Esophagus (tissue), 2 donors: ENCODE data around the gene NPAS3. TPM values are rescaled to one million over a fixed set of nuclear protein-coding genes. Genes with fewer than 3 reads are reported as not detected.

Experiments used
- H3K27ac ChIP-seq, 2 donors: one replicate each; pipeline ENCODE4 v1.5.1; 2013; ENCODE audit warnings: low read depth in 2 of 2, mild to moderate bottlenecking in 2 of 2, inconsistent platforms in 1 of 2, low read length in 1 of 2, moderate library complexity in 1 of 2
- H3K27me3 ChIP-seq, 2 donors: one replicate each; pipeline ENCODE4 v1.6.1; 2013; ENCODE audit warnings: low read length in 2 of 2, control low read depth in 1 of 2, mild to moderate bottlenecking in 1 of 2; ENCODE audit not compliant: insufficient read depth in 2 of 2, control insufficient read depth in 1 of 2
- H3K36me3 ChIP-seq, 2 donors: one replicate each; pipeline ENCODE4 v1.6.1; 2013; ENCODE audit warnings: low read length in 1 of 2; ENCODE audit not compliant: control insufficient read depth in 2 of 2, insufficient read depth in 2 of 2
- H3K4me1 ChIP-seq, 2 donors: one replicate each; pipeline ENCODE4 v1.6.1; 2013; ENCODE audit warnings: low read length in 1 of 2; ENCODE audit not compliant: control insufficient read depth in 2 of 2, insufficient read depth in 2 of 2
- H3K4me3 ChIP-seq, 2 donors: one replicate each; pipeline ENCODE4 v1.5.1; 2013; ENCODE audit warnings: low read length in 2 of 2, mild to moderate bottlenecking in 2 of 2, low read depth in 1 of 2, moderate library complexity in 1 of 2
- H3K9me3 ChIP-seq, 2 donors: one replicate each; pipeline ENCODE4 v1.6.1; 2013; ENCODE audit warnings: mild to moderate bottlenecking in 2 of 2, low read depth in 1 of 2, low read length in 1 of 2, moderate library complexity in 1 of 2; ENCODE audit not compliant: control insufficient read depth in 2 of 2, insufficient read depth in 1 of 2
- WGBS, 2 donors: extraction: QIAGEN DNeasy Blood & Tissue Kit; methylation state at CpG; one replicate each; pipeline ENCODE4 v1.1.7; 2013; 5-methylcytosine and 5-hydroxymethylcytosine counted together
- polyA plus RNA-seq, 2 donors: library from polyadenylated mRNA; stranded (reverse); fragments of 200-250 nt; gene quantifications; one replicate each; pipeline ENCODE4 v1.2.3, GENCODE V29; 2013
- donor health status: healthy with polysubstance abuse.
- donor health status: Bipolar disorder and iron deficiency.

NPAS3 gene
- polyA plus RNA-seq, 2 donors, result 0.08 to 0.13 TPM

GRCh38 chr14:32977913-32978312, 39.2 kb downstream of the NPAS3 start:
- Histone ChIP-seq H3K4me1 (no peaks in the 10 kb centered on the region), H3K4me3 (no peak overlapping the region), H3K36me3 (no peaks in the 10 kb centered on the region), H3K9me3 (no peaks in the 10 kb centered on the region), H3K27ac (no peak overlapping the region), H3K27me3 (no peaks in the 10 kb centered on the region)
- 73 to 74% methylated on average over 2 of the region's 2 CpGs for WGBS, 2 donors

GRCh38 chr14:32978691-32979255, 40.1 kb downstream of the NPAS3 start:
- no peaks in the 10 kb centered on the region for H3K27me3 ChIP-seq
- 89 to 93% methylated on average over 4 of the region's 4 CpGs for WGBS, 2 donors
- H3K4me3 ChIP-seq, result no peak overlapping the region
- H3K9me3 ChIP-seq, result no peaks in the 10 kb centered on the region
- H3K36me3 ChIP-seq, result no peaks in the 10 kb centered on the region
- no peak overlapping the region for H3K27ac ChIP-seq
- no peaks in the 10 kb centered on the region for H3K4me1 ChIP-seq

GRCh38 chr14:32980178-32980901, 41.7 kb downstream of the NPAS3 start:
- Histone ChIP-seq H3K27me3 (no peaks in the 10 kb centered on the region), H3K4me1 (no peaks in the 10 kb centered on the region), H3K36me3 (no peaks in the 10 kb centered on the region), H3K27ac (no peak overlapping the region), H3K9me3 (no peaks in the 10 kb centered on the region), H3K4me3 (no peak overlapping the region)
- WGBS, 2 donors, result 62 to 74% methylated on average over 6 of the region's 6 CpGs

GRCh38 chr14:32980902-32981501, 42.3 kb downstream of the NPAS3 start:
- Histone ChIP-seq H3K4me3 (no peak overlapping the region), H3K4me1 (no peaks in the 10 kb centered on the region), H3K9me3 (no peaks in the 10 kb centered on the region), H3K36me3 (no peaks in the 10 kb centered on the region), H3K27me3 (no peaks in the 10 kb centered on the region), H3K27ac (no peak overlapping the region)
- 53 to 72% methylated on average over 3 of the region's 3 CpGs for WGBS, 2 donors

- Histone ChIP-seq H3K27ac (no peak overlapping the region), H3K27me3 (no peaks in the 10 kb centered on the region), H3K9me3 (no peaks in the 10 kb centered on the region), H3K4me1 (no peaks in the 10 kb centered on the region), H3K4me3 (no peak overlapping the region), H3K36me3 (no peaks in the 10 kb centered on the region)
- 90% methylated on average over 2 of the region's 2 CpGs for WGBS, 2 donors
Observed at GRCh38 chr14:32984241-32984930, 45.7 kb downstream of the NPAS3 start.

- WGBS, 2 donors, result 81 to 86% methylated on average over 8 of the region's 8 CpGs
- Histone ChIP-seq H3K27ac (no peak overlapping the region), H3K9me3 (no peaks in the 10 kb centered on the region), H3K4me1 (no peaks in the 10 kb centered on the region), H3K27me3 (no peaks in the 10 kb centered on the region), H3K4me3 (no peak overlapping the region), H3K36me3 (no peaks in the 10 kb centered on the region)
Observed at GRCh38 chr14:32985866-32986265, 47.2 kb downstream of the NPAS3 start.

GRCh38 chr14:32986791-32987540, 48.3 kb downstream of the NPAS3 start:
- Histone ChIP-seq H3K27ac (no peak overlapping the region), H3K9me3 (no peaks in the 10 kb centered on the region), H3K27me3 (no peaks in the 10 kb centered on the region), H3K4me3 (no peak overlapping the region), H3K36me3 (no peaks in the 10 kb centered on the region), H3K4me1 (no peaks in the 10 kb centered on the region)
- 76 to 77% methylated on average over 7 of the region's 7 CpGs for WGBS, 2 donors

GRCh38 chr14:32991691-32992090, 53.0 kb downstream of the NPAS3 start:
- no peaks in the 10 kb centered on the region for H3K36me3 ChIP-seq
- no peak overlapping the region for H3K27ac ChIP-seq
- H3K4me1 ChIP-seq, result no peaks in the 10 kb centered on the region
- no peaks in the 10 kb centered on the region for H3K27me3 ChIP-seq
- H3K9me3 ChIP-seq, result no peaks in the 10 kb centered on the region
- no peak overlapping the region for H3K4me3 ChIP-seq
- 90 to 91% methylated on average over 4 of the region's 4 CpGs for WGBS, 2 donors

GRCh38 chr14:32993921-32994320, 55.2 kb downstream of the NPAS3 start:
- Histone ChIP-seq H3K36me3 (no peaks in the 10 kb centered on the region), H3K27me3 (no peaks in the 10 kb centered on the region)

More at GRCh38 chr14:32993921-32994320, 55.2 kb downstream of the NPAS3 start:
- H3K4me1 ChIP-seq, result no peaks in the 10 kb centered on the region
- H3K4me3 ChIP-seq, result no peak overlapping the region
- no peak overlapping the region for H3K27ac ChIP-seq
- no peaks in the 10 kb centered on the region for H3K9me3 ChIP-seq
